Measurements from ENCODE around the gene CCDC88C.

Gene CCDC88C

GRCh38 chr14:91363776-91364523, 53.7 kb downstream of the CCDC88C start:
- DNase-seq = no peak

- peak; percentile 54 for DNase-seq
These were observed 56.3 kb downstream of the CCDC88C start for GRCh38 chr14:91361233-91361811.

GRCh38 chr14:91360490-91361232, 57.0 kb downstream of the CCDC88C start:
- no peak for DNase-seq

GRCh38 chr14:91358654-91359220, 58.9 kb downstream of the CCDC88C start:
- DNase-seq = no peak

GRCh38 chr14:91358025-91358319, 59.6 kb downstream of the CCDC88C start:
- no peak for DNase-seq

- DNase-seq = no peak
These were observed 60.2 kb downstream of the CCDC88C start for GRCh38 chr14:91357272-91358024.

GRCh38 chr14:91356181-91356763, 61.3 kb downstream of the CCDC88C start:
- DNase-seq = no peak

GRCh38 chr14:91354979-91355685, 62.5 kb downstream of the CCDC88C start:
- DNase-seq = no peak

- DNase-seq = no peak
These were observed 63.3 kb downstream of the CCDC88C start for GRCh38 chr14:91354221-91354916.

GRCh38 chr14:91352728-91353692, 64.6 kb downstream of the CCDC88C start:
- no peak for DNase-seq

GRCh38 chr14:91352053-91352452, 65.6 kb downstream of the CCDC88C start:
- no peak for DNase-seq

- DNase-seq = no peak
These were observed 66.1 kb downstream of the CCDC88C start for GRCh38 chr14:91351512-91351862.

GRCh38 chr14:91350813-91351511, 66.7 kb downstream of the CCDC88C start:
- DNase-seq = no peak

- DNase-seq = no peak
These were observed 67.2 kb downstream of the CCDC88C start for GRCh38 chr14:91350483-91350812.

GRCh38 chr14:91349481-91350074, 68.0 kb downstream of the CCDC88C start:
- no peak for DNase-seq

- DNase-seq = no peak
These were observed 68.7 kb downstream of the CCDC88C start for GRCh38 chr14:91348845-91349465.

- no peak for DNase-seq
These were observed 70.8 kb downstream of the CCDC88C start for GRCh38 chr14:91346838-91347173.

- no peak for DNase-seq
These were observed 73.5 kb downstream of the CCDC88C start for GRCh38 chr14:91344096-91344495.

- DNase-seq = no peak
These were observed 74.6 kb downstream of the CCDC88C start for GRCh38 chr14:91343051-91343450.
